ENCODE results near the gene DCDC2B.

DCDC2B gene

DNA sequence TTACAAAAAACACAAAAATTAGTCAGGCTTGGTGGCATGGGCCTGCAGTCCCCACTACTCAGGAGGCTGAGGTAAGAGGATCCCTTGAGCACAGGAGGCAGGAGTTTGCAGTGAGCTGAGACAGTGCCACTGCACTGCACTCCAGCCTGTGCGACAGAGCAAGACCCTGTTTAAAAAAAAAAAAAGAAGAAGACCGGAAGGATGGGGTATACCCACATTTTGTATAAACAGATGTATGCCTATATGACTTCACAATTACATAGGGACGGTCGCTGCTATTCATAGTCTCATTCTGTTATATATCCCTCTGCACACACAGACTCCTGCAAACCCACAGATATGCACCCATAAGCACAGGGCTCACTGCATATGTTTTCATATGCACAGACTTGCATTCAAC lies 54.9 kb downstream of the DCDC2B start:
- DNase-seq = no peak
